ENCODE results near the gene SMYD4. TPM values are rescaled to one million over a fixed set of nuclear protein-coding genes. Genes with fewer than 3 reads are reported as not detected.

SMYD4 gene
- total RNA-seq, 1 donor from 2014 or later: 28.4 TPM

GRCh38 chr17:1755827-1756262 is 73.9 kb downstream of the SMYD4 start:
- intact Hi-C loops (cut with micrococcal nuclease): no loop called here
- H3K4me3 Mint-ChIP-seq: no peak overlapping the region
- H3K27ac Mint-ChIP-seq: no peak overlapping the region
- no peak for DNase-seq (ENCODE audit: low spot score)
- no peaks in the 10 kb centered on the region for H3K36me3 Mint-ChIP-seq (ENCODE audit: low read depth)
- H3K27me3 Mint-ChIP-seq (ENCODE audit: insufficient read depth): peaks cover 5% of the 10 kb centered on the region
- H3K9me3 Mint-ChIP-seq: no peaks in the 10 kb centered on the region
- H3K4me1 Mint-ChIP-seq (ENCODE audit: low read depth): no peaks in the 10 kb centered on the region

GRCh38 chr17:1755252-1755826 is 74.4 kb downstream of the SMYD4 start:
- intact Hi-C loops (cut with micrococcal nuclease): no loop called here
- DNase-seq (ENCODE audit: low spot score): no peak
- peaks cover 5% of the 10 kb centered on the region for H3K27me3 Mint-ChIP-seq (ENCODE audit: insufficient read depth)
- H3K36me3 Mint-ChIP-seq (ENCODE audit: low read depth): no peaks in the 10 kb centered on the region
- H3K9me3 Mint-ChIP-seq: no peaks in the 10 kb centered on the region
- H3K27ac Mint-ChIP-seq: no peak overlapping the region
- H3K4me1 Mint-ChIP-seq (ENCODE audit: low read depth): no peaks in the 10 kb centered on the region
- H3K4me3 Mint-ChIP-seq: no peak overlapping the region

GRCh38 chr17:1754430-1755112 is 75.1 kb downstream of the SMYD4 start:
- Mint-ChIP-seq H3K4me1 (ENCODE audit: low read depth) (no peaks in the 10 kb centered on the region), H3K4me3 (no peak overlapping the region), H3K27ac (no peak overlapping the region), H3K27me3 (ENCODE audit: insufficient read depth) (peaks cover 5% of the 10 kb centered on the region), H3K36me3 (ENCODE audit: low read depth) (no peaks in the 10 kb centered on the region), H3K9me3 (no peaks in the 10 kb centered on the region)
- DNase-seq (ENCODE audit: low spot score): no peak
- intact Hi-C loops (cut with micrococcal nuclease): no loop called here

- intact Hi-C loops (cut with micrococcal nuclease): no loop called here
- DNase-seq (ENCODE audit: low spot score): no peak
- H3K27me3 Mint-ChIP-seq (ENCODE audit: insufficient read depth): peaks cover 6% of the 10 kb centered on the region
- no peak overlapping the region for H3K27ac Mint-ChIP-seq
- no peaks in the 10 kb centered on the region for H3K9me3 Mint-ChIP-seq
- H3K36me3 Mint-ChIP-seq (ENCODE audit: low read depth): no peaks in the 10 kb centered on the region
- no peak overlapping the region for H3K4me3 Mint-ChIP-seq
- no peaks in the 10 kb centered on the region for H3K4me1 Mint-ChIP-seq (ENCODE audit: low read depth)
Observed at GRCh38 chr17:1753767-1754429, 75.8 kb downstream of the SMYD4 start.

GRCh38 chr17:1752425-1753262 is 77.1 kb downstream of the SMYD4 start:
- intact Hi-C loops (cut with micrococcal nuclease): no loop called here
- H3K4me3 Mint-ChIP-seq: no peak overlapping the region
- no peak for DNase-seq (ENCODE audit: low spot score)
- H3K36me3 Mint-ChIP-seq (ENCODE audit: low read depth): no peaks in the 10 kb centered on the region
- H3K9me3 Mint-ChIP-seq: no peaks in the 10 kb centered on the region
- H3K27me3 Mint-ChIP-seq (ENCODE audit: insufficient read depth): peaks cover 2% of the 10 kb centered on the region
- H3K4me1 Mint-ChIP-seq (ENCODE audit: low read depth): no peaks in the 10 kb centered on the region
- H3K27ac Mint-ChIP-seq: no peak overlapping the region

GRCh38 chr17:1750628-1751027 is 79.1 kb downstream of the SMYD4 start:
- Mint-ChIP-seq H3K36me3 (ENCODE audit: low read depth) (no peaks in the 10 kb centered on the region), H3K4me1 (ENCODE audit: low read depth) (no peaks in the 10 kb centered on the region), H3K27ac (no peak overlapping the region), H3K4me3 (no peak overlapping the region), H3K27me3 (ENCODE audit: insufficient read depth) (peaks cover 2% of the 10 kb centered on the region), H3K9me3 (no peaks in the 10 kb centered on the region)
- intact Hi-C loops (cut with micrococcal nuclease): no loop called here
- no peak for DNase-seq (ENCODE audit: low spot score)

GRCh38 chr17:1746975-1747543 is 82.6 kb downstream of the SMYD4 start:
- intact Hi-C loops (cut with micrococcal nuclease): no loop called here
- peaks cover 2% of the 10 kb centered on the region for H3K27me3 Mint-ChIP-seq (ENCODE audit: insufficient read depth)
- no peaks in the 10 kb centered on the region for H3K9me3 Mint-ChIP-seq
- H3K27ac Mint-ChIP-seq: no peak overlapping the region
- no peak for DNase-seq (ENCODE audit: low spot score)
- no peak overlapping the region for H3K4me3 Mint-ChIP-seq
- H3K4me1 Mint-ChIP-seq (ENCODE audit: low read depth): no peaks in the 10 kb centered on the region
- H3K36me3 Mint-ChIP-seq (ENCODE audit: low read depth): no peaks in the 10 kb centered on the region

GRCh38 chr17:1745513-1746020 is 84.1 kb downstream of the SMYD4 start:
- no peak overlapping the region for H3K27ac Mint-ChIP-seq
- H3K9me3 Mint-ChIP-seq: no peaks in the 10 kb centered on the region
- no peaks in the 10 kb centered on the region for H3K4me1 Mint-ChIP-seq (ENCODE audit: low read depth)
- DNase-seq (ENCODE audit: low spot score): no peak
- H3K27me3 Mint-ChIP-seq (ENCODE audit: insufficient read depth): peaks cover 2% of the 10 kb centered on the region
- intact Hi-C loops (cut with micrococcal nuclease): no loop called here
- H3K4me3 Mint-ChIP-seq: no peak overlapping the region
- no peaks in the 10 kb centered on the region for H3K36me3 Mint-ChIP-seq (ENCODE audit: low read depth)

- H3K27me3 Mint-ChIP-seq (ENCODE audit: insufficient read depth): peaks cover 2% of the 10 kb centered on the region
- H3K4me1 Mint-ChIP-seq (ENCODE audit: low read depth): no peaks in the 10 kb centered on the region
- no peak overlapping the region for H3K4me3 Mint-ChIP-seq
- H3K9me3 Mint-ChIP-seq: no peaks in the 10 kb centered on the region
- intact Hi-C loops (cut with micrococcal nuclease): no loop called here
- H3K27ac Mint-ChIP-seq: no peak overlapping the region
- no peaks in the 10 kb centered on the region for H3K36me3 Mint-ChIP-seq (ENCODE audit: low read depth)
- no peak for DNase-seq (ENCODE audit: low spot score)
Observed at GRCh38 chr17:1744551-1745512, 84.9 kb downstream of the SMYD4 start.

- no peak overlapping the region for H3K4me3 Mint-ChIP-seq
- H3K4me1 Mint-ChIP-seq (ENCODE audit: low read depth): no peaks in the 10 kb centered on the region
- H3K27ac Mint-ChIP-seq: no peak overlapping the region
- DNase-seq (ENCODE audit: low spot score): no peak
- intact Hi-C loops (cut with micrococcal nuclease): no loop called here
- no peaks in the 10 kb centered on the region for H3K9me3 Mint-ChIP-seq
- peaks cover under 1% of the 10 kb centered on the region for H3K36me3 Mint-ChIP-seq (ENCODE audit: low read depth)
- no peaks in the 10 kb centered on the region for H3K27me3 Mint-ChIP-seq (ENCODE audit: insufficient read depth)
Observed at GRCh38 chr17:1743088-1743439, 86.6 kb downstream of the SMYD4 start.

GRCh38 chr17:1742371-1743087 is 87.2 kb downstream of the SMYD4 start, which contains the start of gene SERPINF2:
Gene SERPINF2, plus strand, starts transcription at chr17:1742871. Its CDS starts 2,125 bp downstream, at chr17:1744996.
- H3K9me3 Mint-ChIP-seq: no peaks in the 10 kb centered on the region
- no peaks in the 10 kb centered on the region for H3K4me1 Mint-ChIP-seq (ENCODE audit: low read depth)
- H3K27ac Mint-ChIP-seq: no peak within 1 kb of the TSS
- DNase-seq (ENCODE audit: low spot score): no peak
- H3K27me3 Mint-ChIP-seq (ENCODE audit: insufficient read depth): no peaks in the 10 kb centered on the region
- H3K36me3 Mint-ChIP-seq (ENCODE audit: low read depth): peaks cover 2% of the 10 kb centered on the region
- no peak within 1 kb of the TSS for H3K4me3 Mint-ChIP-seq
- intact Hi-C loops (cut with micrococcal nuclease): no loop called here

Measured in activated T-helper 1 cell treated with anti-CD3 and anti-CD28 coated beads, Interleukin-12 subunit alpha, Interleukin-12 subunit beta, Interleukin-2, Interleukin-4 antibody, amounts not matched to agents 30 ng/mL and 10 ng/mL and 1 ng/mL, durations not matched to agents 14 hours and 24 hours and 36 hours (primary cell).